ENCODE results near the gene KLHL24. TPM values are rescaled to one million over a fixed set of nuclear protein-coding genes. Genes with fewer than 3 reads are reported as not detected.

KLHL24 gene
- total and polyA plus RNA-seq, 7 donors: 3.3 to 162 (median 77.8) TPM

DNA sequence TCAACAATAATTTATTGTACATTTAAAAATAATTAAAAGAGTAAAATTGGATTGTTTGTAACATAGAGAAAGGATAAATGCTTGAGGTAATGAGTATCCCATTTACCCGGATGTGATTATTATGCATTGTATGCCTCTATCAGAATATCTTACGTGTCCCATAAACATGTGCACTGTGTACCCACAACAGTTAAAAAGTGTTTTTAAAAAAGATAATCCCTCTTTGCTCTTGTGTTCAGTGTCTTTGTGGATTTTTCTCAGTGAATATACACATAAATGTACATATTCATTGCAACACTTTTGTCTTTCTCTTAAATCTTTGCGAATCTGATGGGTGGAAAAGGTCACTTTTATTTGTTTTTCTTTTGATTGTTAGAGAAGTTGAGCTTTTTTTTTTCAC, 82.6 kb downstream of the KLHL24 start:
- intact Hi-C loops (cut with DNase I): no loop called here
- no peaks in the 10 kb centered on the region for H3K9me3 ChIP-seq
- 90 to 95% (median 91%) methylated on average over 3 of the region's 3 CpGs for WGBS, 3 donors
- H3K4me1 ChIP-seq: no peaks in the 10 kb centered on the region
- H3K27ac ChIP-seq: no peak overlapping the region
- TF ChIP-seq, protein P1, sequence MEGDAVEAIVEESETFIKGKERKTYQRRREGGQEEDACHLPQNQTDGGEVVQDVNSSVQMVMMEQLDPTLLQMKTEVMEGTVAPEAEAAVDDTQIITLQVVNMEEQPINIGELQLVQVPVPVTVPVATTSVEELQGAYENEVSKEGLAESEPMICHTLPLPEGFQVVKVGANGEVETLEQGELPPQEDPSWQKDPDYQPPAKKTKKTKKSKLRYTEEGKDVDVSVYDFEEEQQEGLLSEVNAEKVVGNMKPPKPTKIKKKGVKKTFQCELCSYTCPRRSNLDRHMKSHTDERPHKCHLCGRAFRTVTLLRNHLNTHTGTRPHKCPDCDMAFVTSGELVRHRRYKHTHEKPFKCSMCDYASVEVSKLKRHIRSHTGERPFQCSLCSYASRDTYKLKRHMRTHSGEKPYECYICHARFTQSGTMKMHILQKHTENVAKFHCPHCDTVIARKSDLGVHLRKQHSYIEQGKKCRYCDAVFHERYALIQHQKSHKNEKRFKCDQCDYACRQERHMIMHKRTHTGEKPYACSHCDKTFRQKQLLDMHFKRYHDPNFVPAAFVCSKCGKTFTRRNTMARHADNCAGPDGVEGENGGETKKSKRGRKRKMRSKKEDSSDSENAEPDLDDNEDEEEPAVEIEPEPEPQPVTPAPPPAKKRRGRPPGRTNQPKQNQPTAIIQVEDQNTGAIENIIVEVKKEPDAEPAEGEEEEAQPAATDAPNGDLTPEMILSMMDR (IDR thresholded peaks at IDR 0.05): no peak
- H3K36me3 ChIP-seq (ENCODE audit: insufficient read depth in 1 of 2, low read depth in 1 of 2): peaks cover 0 to 77% of the 10 kb centered on the region in 2 donors
- DNase-seq: no peak
- H3K27me3 ChIP-seq (ENCODE audit: insufficient read depth in 3 of 3, low read length in 2 of 3): no peaks in the 10 kb centered on the region
- no peak for ATAC-seq
- H3K4me3 ChIP-seq: no peak overlapping the region

DNA sequence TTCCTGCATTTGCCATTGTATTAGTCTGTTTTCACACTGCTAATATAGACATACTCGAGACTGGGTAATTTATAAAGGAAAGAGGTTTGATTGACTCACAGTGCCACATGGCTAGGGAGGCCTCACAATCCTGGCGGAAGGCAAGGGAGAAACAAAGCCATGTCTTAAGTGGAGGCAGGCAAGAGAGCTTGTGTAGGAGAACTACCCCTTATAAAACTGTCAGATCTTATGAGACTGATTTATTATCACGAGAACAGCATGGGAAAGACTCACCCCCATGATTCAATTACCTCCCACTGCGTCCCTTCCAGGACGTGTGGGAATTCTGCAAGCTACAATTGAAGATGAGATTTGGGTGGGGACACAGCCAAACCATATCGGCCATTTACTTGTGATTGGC, 90.0 kb downstream of the KLHL24 start:
- Histone ChIP-seq H3K27ac (no peak overlapping the region), H3K9me3 (no peaks in the 10 kb centered on the region), H3K36me3 (ENCODE audit: insufficient read depth in 1 of 2, low read depth in 1 of 2) (peaks cover 0 to 98% of the 10 kb centered on the region in 2 donors), H3K4me1 (no peaks in the 10 kb centered on the region), H3K4me3 (no peak overlapping the region), H3K27me3 (ENCODE audit: insufficient read depth in 3 of 3, low read length in 2 of 3) (no peaks in the 10 kb centered on the region)
- intact Hi-C loops (cut with DNase I): no loop called here
- ATAC-seq (no peak), DNase-seq (no peak)
- TF ChIP-seq, protein P1 (IDR thresholded peaks at IDR 0.05): no peak
- 51 to 73% (median 66%) methylated on average over 6 of the region's 6 CpGs for WGBS, 3 donors

DNA sequence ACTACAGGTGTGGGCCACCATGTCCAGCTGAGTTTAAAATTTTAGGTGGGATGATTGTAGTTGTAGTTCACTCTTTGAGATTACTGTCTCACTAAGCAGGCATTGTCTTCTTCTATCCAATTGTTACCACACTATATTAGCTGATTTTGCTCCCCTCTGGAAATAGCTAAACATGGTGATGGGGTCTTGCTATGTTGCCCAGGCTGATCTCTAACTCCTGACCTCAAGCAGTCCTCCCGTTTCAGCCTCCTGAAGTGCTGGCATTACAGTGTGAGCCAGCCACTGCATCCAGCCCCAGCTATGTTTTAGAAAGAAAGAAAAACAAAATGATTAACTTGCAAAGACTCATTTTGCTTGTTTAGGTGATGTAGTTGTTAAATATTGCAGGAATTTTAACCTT, 92.8 kb downstream of the KLHL24 start:
- intact Hi-C loops (cut with DNase I): no loop called here
- no peak for DNase-seq
- H3K4me3 ChIP-seq: no peak overlapping the region
- TF ChIP-seq, protein P1 (IDR thresholded peaks at IDR 0.05): no peak
- H3K27me3 ChIP-seq (ENCODE audit: insufficient read depth in 3 of 3, low read length in 2 of 3): no peaks in the 10 kb centered on the region
- 88 to 100% (median 97%) methylated on average over 1 of the region's 1 CpG for WGBS, 3 donors
- no peaks in the 10 kb centered on the region for H3K4me1 ChIP-seq
- H3K27ac ChIP-seq: no peak overlapping the region
- no peaks in the 10 kb centered on the region for H3K9me3 ChIP-seq
- no peak for ATAC-seq
- peaks cover 0 to 85% of the 10 kb centered on the region in 2 donors for H3K36me3 ChIP-seq (ENCODE audit: insufficient read depth in 1 of 2, low read depth in 1 of 2)

DNA sequence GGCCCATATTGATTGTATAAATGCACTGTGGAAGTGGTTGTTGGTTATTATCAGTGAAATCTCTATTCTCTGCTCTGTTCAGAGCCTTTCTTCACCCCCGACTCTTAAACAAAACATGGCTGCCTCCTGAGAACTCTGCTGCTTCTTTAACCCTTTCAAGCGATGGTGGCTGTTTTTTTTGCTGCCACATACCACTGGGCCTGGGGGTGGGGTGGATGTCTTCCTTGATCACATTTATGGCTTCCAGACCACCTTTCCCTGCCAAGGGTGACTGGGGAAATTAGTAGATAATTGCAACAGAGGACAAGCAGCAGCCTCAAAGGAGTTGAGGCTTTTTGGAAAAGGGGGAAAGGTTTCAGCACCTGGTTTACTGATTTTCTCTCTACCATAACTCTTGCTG, 94.9 kb downstream of the KLHL24 start:
- Histone ChIP-seq H3K27ac (no peak overlapping the region), H3K27me3 (ENCODE audit: insufficient read depth in 3 of 3, low read length in 2 of 3) (no peaks in the 10 kb centered on the region), H3K9me3 (no peaks in the 10 kb centered on the region), H3K4me1 (no peaks in the 10 kb centered on the region), H3K4me3 (no peak overlapping the region), H3K36me3 (ENCODE audit: insufficient read depth in 1 of 2, low read depth in 1 of 2) (peaks cover 0 to 81% of the 10 kb centered on the region in 2 donors)
- TF ChIP-seq, protein P1 (IDR thresholded peaks at IDR 0.05): no peak
- 83 to 94% (median 88%) methylated on average over 2 of the region's 2 CpGs for WGBS, 3 donors
- DNase-seq (no peak), ATAC-seq (no peak)
- intact Hi-C loops (cut with DNase I): no loop called here

DNA sequence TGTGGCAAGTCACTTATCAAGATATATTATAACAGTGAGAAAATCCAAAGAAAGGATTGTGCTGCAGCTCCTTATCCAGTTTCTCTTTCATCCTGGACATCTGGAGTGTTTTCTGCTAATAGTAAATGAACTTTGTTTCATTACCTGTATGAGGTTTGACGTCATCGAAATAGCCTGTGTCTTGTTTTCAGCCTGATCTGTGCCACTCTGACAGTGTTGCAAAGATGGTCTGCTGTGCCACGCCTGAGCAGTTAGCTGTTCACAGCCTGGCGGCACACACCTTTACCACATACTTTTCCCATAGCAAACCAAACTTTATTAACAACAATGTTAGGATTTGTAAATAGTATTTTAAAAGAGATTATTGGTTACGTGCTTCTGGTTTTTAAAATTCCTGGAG, 96.2 kb downstream of the KLHL24 start:
- DNase-seq (no peak), ATAC-seq (no peak)
- H3K9me3 ChIP-seq: no peaks in the 10 kb centered on the region
- H3K27ac ChIP-seq: no peak overlapping the region
- peaks cover 0 to 81% of the 10 kb centered on the region in 2 donors for H3K36me3 ChIP-seq (ENCODE audit: insufficient read depth in 1 of 2, low read depth in 1 of 2)
- no peaks in the 10 kb centered on the region for H3K27me3 ChIP-seq (ENCODE audit: insufficient read depth in 3 of 3, low read length in 2 of 3)
- 94 to 96% (median 94%) methylated on average over 5 of the region's 5 CpGs for WGBS, 3 donors
- no peaks in the 10 kb centered on the region for H3K4me1 ChIP-seq
- H3K4me3 ChIP-seq: no peak overlapping the region
- intact Hi-C loops (cut with DNase I): no loop called here
- TF ChIP-seq, protein P1 (IDR thresholded peaks at IDR 0.05): no peak
